HEK293 (cell line): ENCODE results near the gene TMEM41A.

Experiments
- CTCF ChIA-PET: fragments of 350-600 bp; formaldehyde crosslinking; extraction: SDS; loops from one replicate; lab custom pipeline; 2021; ENCODE audit warnings: antibody characterized with exemption; lab: Yijun Ruan, JAX
- POLR2A ChIA-PET: fragments of 300-600 bp; formaldehyde crosslinking; extraction: SDS; loops from one replicate; lab custom pipeline; 2020; ENCODE audit warnings: antibody characterized with exemption, inconsistent platforms; lab: Yijun Ruan, JAX
- H3K27ac ChIP-seq: fragments of 200-500 bp; sonication (Bioruptor generic); 2 replicates; pipeline ENCODE4 v1.5.1; 2014; ENCODE audit warnings: low read depth, low read length, control low read depth, inconsistent platforms; ENCODE audit errors: extremely low read depth
- H3K36me3 ChIP-seq, 2 experiments: fragments of 200-500 bp in 1 of 2; sonication (Bioruptor generic) in 1 of 2; 1 replicate in 1 of 2; 2 replicates in 1 of 2; pipeline ENCODE4 v1.5.1; 2014 to 2017; ENCODE audit warnings: inconsistent platforms in 2 of 2, low read length in 2 of 2; ENCODE audit not compliant: control insufficient read depth in 2 of 2, insufficient read depth in 1 of 2
- H3K4me1 ChIP-seq: fragments of 200-500 bp; sonication (Bioruptor generic); 2 replicates; pipeline ENCODE4 v1.5.1; 2014; ENCODE audit warnings: mild to moderate bottlenecking, low read length, inconsistent platforms; ENCODE audit not compliant: control insufficient read depth, insufficient read depth
- H3K4me3 ChIP-seq: 2 replicates; pipeline ENCODE4 v1.5.1; 2011; ENCODE audit warnings: low read depth, mild to moderate bottlenecking, control low read depth, low read length, moderate library complexity
- H3K9me3 ChIP-seq: fragments of 200-500 bp; sonication (Bioruptor generic); 2 replicates; pipeline ENCODE4 v1.5.1; 2014; ENCODE audit warnings: low read depth, low read length, inconsistent platforms; ENCODE audit not compliant: control insufficient read depth, insufficient read depth
- GLIS2 ChIP-seq: fragments of 450-650 bp; formaldehyde crosslinking; IDR thresholded peaks from 2 replicates; pipeline ENCODE4 v1.5.1; 2016; ENCODE audit warnings: missing biosample characterization, missing genetic modification characterization
- KLF10 ChIP-seq: fragments of 450-650 bp; IDR thresholded peaks from 2 replicates; pipeline ENCODE4 v1.5.1; 2018; ENCODE audit warnings: missing biosample characterization, mild to moderate bottlenecking, missing genetic modification characterization
- KLF9 ChIP-seq: fragments of 450-650 bp; formaldehyde crosslinking; IDR thresholded peaks from 2 replicates; pipeline ENCODE4 v1.5.1; 2016; ENCODE audit warnings: missing biosample characterization, missing genetic modification characterization, low read depth
- REST ChIP-seq: fragments of 450-650 bp; formaldehyde crosslinking; IDR thresholded peaks from 2 replicates; pipeline ENCODE4 v1.5.1; 2016; ENCODE audit warnings: missing biosample characterization, missing genetic modification characterization
- SALL2 ChIP-seq: fragments of 450-650 bp; formaldehyde crosslinking; IDR thresholded peaks from 2 replicates; pipeline ENCODE4 v1.5.0; 2017; ENCODE audit warnings: missing biosample characterization, mild to moderate bottlenecking, missing genetic modification characterization, borderline replicate concordance
- SCRT2 ChIP-seq: fragments of 450-650 bp; formaldehyde crosslinking; IDR thresholded peaks from 2 replicates; pipeline ENCODE4 v1.5.1; 2016; ENCODE audit warnings: missing biosample characterization, missing genetic modification characterization
- SP7 ChIP-seq: fragments of 450-650 bp; formaldehyde crosslinking; IDR thresholded peaks from 2 replicates; pipeline ENCODE4 v1.5.1; 2016; ENCODE audit warnings: missing biosample characterization, missing genetic modification characterization
- ZBTB17 ChIP-seq: fragments of 450-650 bp; formaldehyde crosslinking; IDR thresholded peaks from 2 replicates; pipeline ENCODE4 v1.5.1; 2016; ENCODE audit warnings: missing biosample characterization, missing genetic modification characterization
- ZBTB7A ChIP-seq: fragments of 450-650 bp; formaldehyde crosslinking; IDR thresholded peaks from 2 replicates; pipeline ENCODE4 v1.5.1; 2016; ENCODE audit warnings: low read depth, missing biosample characterization, missing genetic modification characterization
- ZNF18 ChIP-seq: fragments of 450-650 bp; formaldehyde crosslinking; IDR thresholded peaks from 2 replicates; pipeline ENCODE4 v1.5.1; 2016; ENCODE audit warnings: missing biosample characterization, missing genetic modification characterization
- ZNF211 ChIP-seq: fragments of 450-650 bp; formaldehyde crosslinking; IDR thresholded peaks from 2 replicates; pipeline ENCODE4 v1.5.1; 2016; ENCODE audit warnings: low read depth, missing biosample characterization, missing genetic modification characterization
- ZNF214 ChIP-seq: fragments of 450-650 bp; formaldehyde crosslinking; IDR thresholded peaks from 2 replicates; pipeline ENCODE4 v1.5.1; 2017; ENCODE audit warnings: missing biosample characterization, mild to moderate bottlenecking, missing genetic modification characterization, borderline replicate concordance
- ZNF23 ChIP-seq: fragments of 450-650 bp; formaldehyde crosslinking; IDR thresholded peaks from 2 replicates; pipeline ENCODE4 v1.5.1; 2016; ENCODE audit warnings: missing biosample characterization, missing genetic modification characterization, borderline replicate concordance
- ZNF266 ChIP-seq: fragments of 450-650 bp; formaldehyde crosslinking; IDR thresholded peaks from 2 replicates; pipeline ENCODE4 v1.5.1; 2016; ENCODE audit warnings: missing biosample characterization, missing genetic modification characterization, low read depth
- ZNF280D ChIP-seq: fragments of 450-650 bp; formaldehyde crosslinking; IDR thresholded peaks from 2 replicates; pipeline ENCODE4 v1.5.1; 2016; ENCODE audit warnings: missing biosample characterization, missing genetic modification characterization
- ZNF555 ChIP-seq: fragments of 450-650 bp; formaldehyde crosslinking; conservative IDR thresholded peaks from 2 replicates; pipeline ENCODE4 v1.5.1; 2017; ENCODE audit warnings: missing biosample characterization, mild to moderate bottlenecking, missing genetic modification characterization, inconsistent platforms
- ZNF623 ChIP-seq: fragments of 450-650 bp; formaldehyde crosslinking; IDR thresholded peaks from 2 replicates; pipeline ENCODE4 v1.5.1; 2016; ENCODE audit warnings: missing biosample characterization, missing genetic modification characterization
- ZNF664 ChIP-seq: fragments of 450-650 bp; formaldehyde crosslinking; IDR thresholded peaks from 2 replicates; pipeline ENCODE4 v1.5.1; 2016; ENCODE audit warnings: missing biosample characterization, missing genetic modification characterization
- ZNF701 ChIP-seq: fragments of 450-650 bp; formaldehyde crosslinking; IDR thresholded peaks from 2 replicates; pipeline ENCODE4 v1.5.1; 2016; ENCODE audit warnings: missing biosample characterization, missing genetic modification characterization
- ZNF785 ChIP-seq: fragments of 450-650 bp; formaldehyde crosslinking; IDR thresholded peaks from 2 replicates; pipeline ENCODE4 v1.5.1; 2016; ENCODE audit warnings: missing biosample characterization, missing genetic modification characterization
- ZNF843 ChIP-seq: fragments of 450-650 bp; formaldehyde crosslinking; IDR thresholded peaks from 2 replicates; pipeline ENCODE4 v1.5.1; 2016; ENCODE audit warnings: missing biosample characterization, missing genetic modification characterization
- ZXDB ChIP-seq: fragments of 450-650 bp; formaldehyde crosslinking; IDR thresholded peaks from 2 replicates; pipeline ENCODE4 v1.5.1; 2016; ENCODE audit warnings: missing biosample characterization, missing genetic modification characterization
- TF ChIP-seq, protein P1 (sequence below): fragments of 450-650 bp; formaldehyde crosslinking; IDR thresholded peaks from 2 replicates; pipeline ENCODE4; 2016; ENCODE audit warnings: missing biosample characterization, missing genetic modification characterization

TMEM41A gene

DNA sequence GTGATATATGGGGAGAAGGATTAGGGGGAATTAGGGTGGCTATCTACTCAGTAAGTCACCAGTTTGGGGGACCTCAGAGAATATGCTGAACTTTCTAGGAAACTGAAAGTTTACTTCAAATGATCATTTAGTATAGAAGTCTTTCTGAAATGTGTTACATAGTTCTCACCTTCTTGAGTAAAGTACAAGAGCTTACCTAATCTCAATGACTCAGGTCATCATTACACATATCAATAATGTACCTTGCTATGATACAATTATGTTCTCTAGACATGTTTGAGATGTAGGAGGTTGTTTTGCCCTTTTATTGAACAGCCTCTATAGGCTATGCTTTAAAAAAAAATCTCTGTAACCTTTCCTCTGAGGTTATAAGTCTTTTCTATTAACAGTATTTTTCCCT lies 50.7 kb downstream of the TMEM41A start:
- no peak overlapping the region for H3K4me3 ChIP-seq
- H3K36me3 ChIP-seq: peaks cover 0 to 6% of the 10 kb centered on the region in 2 experiments; a peak in 2 of 3 replicates
- ChIA-PET CTCF (no interaction called here), POLR2A (no interaction called here)
- H3K4me1 ChIP-seq: no peaks in the 10 kb centered on the region
- no peaks in the 10 kb centered on the region for H3K9me3 ChIP-seq
- no peak for TF ChIP-seq REST (tag by site-specific recombination)
- TF ChIP-seq SALL2: no peak
- no peak for TF ChIP-seq ZNF211 (tag by site-specific recombination)
- TF ChIP-seq ZNF843 (tag by site-specific recombination): no peak
- no peak for TF ChIP-seq SCRT2
- TF ChIP-seq ZNF18 (tag by site-specific recombination): no peak
- TF ChIP-seq, protein P1, sequence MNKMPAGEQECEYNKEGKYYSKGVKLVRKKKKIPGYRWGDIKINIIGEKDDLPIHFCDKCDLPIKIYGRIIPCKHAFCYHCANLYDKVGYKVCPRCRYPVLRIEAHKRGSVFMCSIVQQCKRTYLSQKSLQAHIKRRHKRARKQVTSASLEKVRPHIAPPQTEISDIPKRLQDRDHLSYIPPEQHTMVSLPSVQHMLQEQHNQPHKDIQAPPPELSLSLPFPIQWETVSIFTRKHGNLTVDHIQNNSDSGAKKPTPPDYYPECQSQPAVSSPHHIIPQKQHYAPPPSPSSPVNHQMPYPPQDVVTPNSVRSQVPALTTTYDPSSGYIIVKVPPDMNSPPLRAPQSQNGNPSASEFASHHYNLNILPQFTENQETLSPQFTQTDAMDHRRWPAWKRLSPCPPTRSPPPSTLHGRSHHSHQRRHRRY: no peak
- no peak for TF ChIP-seq ZNF701 (tag by site-specific recombination)
- H3K27ac ChIP-seq: no peak overlapping the region

GRCh38 chr3:185444329-185444728 lies 54.5 kb downstream of the TMEM41A start:
- H3K27ac ChIP-seq: no peak overlapping the region
- H3K9me3 ChIP-seq: no peaks in the 10 kb centered on the region
- no peaks in the 10 kb centered on the region for H3K4me1 ChIP-seq
- no peaks in the 10 kb centered on the region for H3K36me3 ChIP-seq
- ChIA-PET POLR2A (no interaction called here), CTCF (interaction anchor here (0.7 kb wide), 1 partner anchor 1235 kb away, joined by 3 read pairs; no protein-coding TSS in a partner anchor)
- TF ChIP-seq ZNF266 (tag by site-specific recombination) (no peak), ZNF623 (no peak), ZXDB (no peak), SP7 (no peak), ZNF555 (tag by site-specific recombination) (no peak), KLF9 (tag by site-specific recombination) (no peak)
- H3K4me3 ChIP-seq: no peak overlapping the region

GRCh38 chr3:185442031-185442430 lies 56.8 kb downstream of the TMEM41A start:
- POLR2A ChIA-PET: no interaction called here
- H3K27ac ChIP-seq: no peak overlapping the region
- TF ChIP-seq ZNF664 (tag by site-specific recombination): no peak
- TF ChIP-seq ZNF280D (tag by site-specific recombination): no peak
- TF ChIP-seq ZBTB7A: no peak
- no peak for TF ChIP-seq ZNF785
- no peak for TF ChIP-seq ZNF23
- TF ChIP-seq ZBTB17 (tag by site-specific recombination): no peak
- TF ChIP-seq ZNF214 (tag by site-specific recombination): no peak
- TF ChIP-seq KLF10 (tag by site-specific recombination): no peak
- TF ChIP-seq ZNF18 (tag by site-specific recombination): no peak
- no peak for TF ChIP-seq GLIS2 (tag by site-specific recombination)
- CTCF ChIA-PET: no interaction called here
- H3K4me3 ChIP-seq: no peak overlapping the region
- no peaks in the 10 kb centered on the region for H3K36me3 ChIP-seq
- no peaks in the 10 kb centered on the region for H3K9me3 ChIP-seq
- no peaks in the 10 kb centered on the region for H3K4me1 ChIP-seq
